NCI-H2171 treated with DMSO at 0.1 percent for 48 hours (cell line): ENCODE results near the gene ATP1A1.

ENCODE experiments used
- DNase-seq: peaks from one replicate; lab custom pipeline; 2025; lab: John Stamatoyannopoulos, UW

Gene ATP1A1

GRCh38 chr1:116372651-116373430, at the start of gene ATP1A1:
Gene ATP1A1, plus strand, starts transcription at chr1:116373244. Its CDS starts 268 bp downstream, at chr1:116373512.
- DNase-seq = peak; percentile 87

GRCh38 chr1:116323491-116323890, 49.6 kb upstream of the ATP1A1 start:
- DNase-seq = no peak

- DNase-seq = no peak
Measured at GRCh38 chr1:116324411-116324810, 48.6 kb upstream of the ATP1A1 start.

GRCh38 chr1:116325104-116325503, 47.9 kb upstream of the ATP1A1 start:
- no peak for DNase-seq

GRCh38 chr1:116325922-116326321, 47.1 kb upstream of the ATP1A1 start:
- DNase-seq = no peak

- DNase-seq = no peak
Measured at GRCh38 chr1:116326486-116326885, 46.6 kb upstream of the ATP1A1 start.

GRCh38 chr1:116328671-116329070, 44.4 kb upstream of the ATP1A1 start:
- DNase-seq = no peak

- no peak for DNase-seq
Measured at GRCh38 chr1:116329524-116330341, 43.3 kb upstream of the ATP1A1 start.

- peak; percentile 41 for DNase-seq
Measured at GRCh38 chr1:116330342-116330652, 42.7 kb upstream of the ATP1A1 start.

- DNase-seq = no peak
Measured at GRCh38 chr1:116330846-116331245, 42.2 kb upstream of the ATP1A1 start.

GRCh38 chr1:116331523-116331922, 41.5 kb upstream of the ATP1A1 start:
- no peak for DNase-seq

- DNase-seq = no peak
Measured at GRCh38 chr1:116332451-116332850, 40.6 kb upstream of the ATP1A1 start.

GRCh38 chr1:116333171-116334014, 39.7 kb upstream of the ATP1A1 start:
- no peak for DNase-seq

GRCh38 chr1:116334015-116334547, 39.0 kb upstream of the ATP1A1 start:
- peak; percentile 5 for DNase-seq

- no peak for DNase-seq
Measured at GRCh38 chr1:116334868-116335635, 38.0 kb upstream of the ATP1A1 start.

GRCh38 chr1:116335850-116336624, 37.0 kb upstream of the ATP1A1 start:
- DNase-seq = peak; percentile 29

- no peak for DNase-seq
Measured at GRCh38 chr1:116337398-116337797, 35.6 kb upstream of the ATP1A1 start.

GRCh38 chr1:116338400-116338799, 34.6 kb upstream of the ATP1A1 start:
- no peak for DNase-seq

- DNase-seq = no peak
Measured at GRCh38 chr1:116340506-116341231, 32.4 kb upstream of the ATP1A1 start.

GRCh38 chr1:116343019-116343418, 30.0 kb upstream of the ATP1A1 start:
- no peak for DNase-seq
